ENCODE results near the gene PRKAB2.

DNA sequence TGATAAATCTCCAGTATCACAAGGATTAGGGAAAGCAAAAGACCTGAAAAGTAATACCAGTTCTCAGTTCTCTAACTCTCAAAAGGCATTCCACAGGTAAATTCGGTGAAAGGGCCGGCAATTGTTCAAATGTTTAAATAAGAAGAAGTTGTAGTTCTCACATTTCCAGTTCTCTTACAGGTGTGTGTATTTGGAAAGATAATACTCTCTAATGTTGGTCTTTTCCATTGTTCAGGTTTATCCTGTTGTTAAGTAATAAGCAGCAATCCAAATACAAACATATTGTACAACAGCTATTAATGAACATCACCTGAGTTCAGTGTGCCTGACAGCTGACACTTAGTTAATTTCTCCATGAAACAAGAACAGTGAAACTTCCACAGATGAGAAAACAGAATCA lies 13.2 kb upstream of the PRKAB2 start:
- no peak for TF ChIP-seq EZH2phosphoT487 (IDR thresholded peaks at IDR 0.05; ENCODE audit: low read depth)
- TF ChIP-seq, protein P1, sequence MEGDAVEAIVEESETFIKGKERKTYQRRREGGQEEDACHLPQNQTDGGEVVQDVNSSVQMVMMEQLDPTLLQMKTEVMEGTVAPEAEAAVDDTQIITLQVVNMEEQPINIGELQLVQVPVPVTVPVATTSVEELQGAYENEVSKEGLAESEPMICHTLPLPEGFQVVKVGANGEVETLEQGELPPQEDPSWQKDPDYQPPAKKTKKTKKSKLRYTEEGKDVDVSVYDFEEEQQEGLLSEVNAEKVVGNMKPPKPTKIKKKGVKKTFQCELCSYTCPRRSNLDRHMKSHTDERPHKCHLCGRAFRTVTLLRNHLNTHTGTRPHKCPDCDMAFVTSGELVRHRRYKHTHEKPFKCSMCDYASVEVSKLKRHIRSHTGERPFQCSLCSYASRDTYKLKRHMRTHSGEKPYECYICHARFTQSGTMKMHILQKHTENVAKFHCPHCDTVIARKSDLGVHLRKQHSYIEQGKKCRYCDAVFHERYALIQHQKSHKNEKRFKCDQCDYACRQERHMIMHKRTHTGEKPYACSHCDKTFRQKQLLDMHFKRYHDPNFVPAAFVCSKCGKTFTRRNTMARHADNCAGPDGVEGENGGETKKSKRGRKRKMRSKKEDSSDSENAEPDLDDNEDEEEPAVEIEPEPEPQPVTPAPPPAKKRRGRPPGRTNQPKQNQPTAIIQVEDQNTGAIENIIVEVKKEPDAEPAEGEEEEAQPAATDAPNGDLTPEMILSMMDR (IDR thresholded peaks at IDR 0.05; ENCODE audit: low read depth, low read length), result no peak

Measured in OCI-LY3 (cell line).